ENCODE data around the gene CPSF6.

GRCh38 chr12:69318225-69318624, 78.9 kb downstream of the CPSF6 start:
- TF ChIP-seq SIN3A (IDR thresholded peaks at IDR 0.05; ENCODE audit: borderline replicate concordance, insufficient read depth, low read length) (no peak), POLR2AphosphoS5 (IDR thresholded peaks at IDR 0.05; ENCODE audit: low read depth, low read length) (no peak), TAF1 (IDR thresholded peaks at IDR 0.05; ENCODE audit: borderline replicate concordance, insufficient read depth, low read length) (no peak)
- TF ChIP-seq, protein P1, sequence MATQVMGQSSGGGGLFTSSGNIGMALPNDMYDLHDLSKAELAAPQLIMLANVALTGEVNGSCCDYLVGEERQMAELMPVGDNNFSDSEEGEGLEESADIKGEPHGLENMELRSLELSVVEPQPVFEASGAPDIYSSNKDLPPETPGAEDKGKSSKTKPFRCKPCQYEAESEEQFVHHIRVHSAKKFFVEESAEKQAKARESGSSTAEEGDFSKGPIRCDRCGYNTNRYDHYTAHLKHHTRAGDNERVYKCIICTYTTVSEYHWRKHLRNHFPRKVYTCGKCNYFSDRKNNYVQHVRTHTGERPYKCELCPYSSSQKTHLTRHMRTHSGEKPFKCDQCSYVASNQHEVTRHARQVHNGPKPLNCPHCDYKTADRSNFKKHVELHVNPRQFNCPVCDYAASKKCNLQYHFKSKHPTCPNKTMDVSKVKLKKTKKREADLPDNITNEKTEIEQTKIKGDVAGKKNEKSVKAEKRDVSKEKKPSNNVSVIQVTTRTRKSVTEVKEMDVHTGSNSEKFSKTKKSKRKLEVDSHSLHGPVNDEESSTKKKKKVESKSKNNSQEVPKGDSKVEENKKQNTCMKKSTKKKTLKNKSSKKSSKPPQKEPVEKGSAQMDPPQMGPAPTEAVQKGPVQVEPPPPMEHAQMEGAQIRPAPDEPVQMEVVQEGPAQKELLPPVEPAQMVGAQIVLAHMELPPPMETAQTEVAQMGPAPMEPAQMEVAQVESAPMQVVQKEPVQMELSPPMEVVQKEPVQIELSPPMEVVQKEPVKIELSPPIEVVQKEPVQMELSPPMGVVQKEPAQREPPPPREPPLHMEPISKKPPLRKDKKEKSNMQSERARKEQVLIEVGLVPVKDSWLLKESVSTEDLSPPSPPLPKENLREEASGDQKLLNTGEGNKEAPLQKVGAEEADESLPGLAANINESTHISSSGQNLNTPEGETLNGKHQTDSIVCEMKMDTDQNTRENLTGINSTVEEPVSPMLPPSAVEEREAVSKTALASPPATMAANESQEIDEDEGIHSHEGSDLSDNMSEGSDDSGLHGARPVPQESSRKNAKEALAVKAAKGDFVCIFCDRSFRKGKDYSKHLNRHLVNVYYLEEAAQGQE (IDR thresholded peaks at IDR 0.05; ENCODE audit: insufficient read depth in 1 of 2, low read depth in 2 of 2, low read length in 2 of 2): no peak
